SW480 (cell line): ENCODE data around the gene MON1A.

ENCODE experiments used
- DNase-seq: peaks from one replicate; pipeline ENCODE4 v3.0.0-alpha.2; 2016; ENCODE audit warnings: low spot score

The MON1A gene

GRCh38 chr3:49889296-49889695 is 40.3 kb downstream of the MON1A start:
- no peak for DNase-seq

GRCh38 chr3:49886922-49887265 is 42.7 kb downstream of the MON1A start:
- no peak for DNase-seq

GRCh38 chr3:49883998-49884397 is 45.6 kb downstream of the MON1A start:
- no peak for DNase-seq

GRCh38 chr3:49882166-49882565 is 47.4 kb downstream of the MON1A start:
- no peak for DNase-seq

GRCh38 chr3:49880581-49881315 is 48.9 kb downstream of the MON1A start:
- no peak for DNase-seq

GRCh38 chr3:49879721-49880120 is 49.9 kb downstream of the MON1A start:
- DNase-seq: no peak

- no peak for DNase-seq
Observed at GRCh38 chr3:49878686-49879085, 50.9 kb downstream of the MON1A start.

- no peak for DNase-seq
Observed at GRCh38 chr3:49877716-49878115, 51.9 kb downstream of the MON1A start.

- no peak for DNase-seq
Observed at GRCh38 chr3:49876567-49876966, 53.0 kb downstream of the MON1A start.

- no peak for DNase-seq
Observed at GRCh38 chr3:49873623-49874022, 56.0 kb downstream of the MON1A start.

GRCh38 chr3:49872801-49873281 is 56.8 kb downstream of the MON1A start:
- no peak for DNase-seq

- DNase-seq: no peak
Observed at GRCh38 chr3:49871531-49872153, 58.0 kb downstream of the MON1A start.

GRCh38 chr3:49869525-49870126 is 60.0 kb downstream of the MON1A start, which contains the start of gene CAMKV:
Gene CAMKV, minus strand, starts transcription at chr3:49869906. Its CDS starts 7,518 bp downstream, at chr3:49862388.
- DNase-seq: no peak

- DNase-seq: no peak
Observed at GRCh38 chr3:49868862-49869466, 60.6 kb downstream of the MON1A start.

- DNase-seq: no peak
Observed at GRCh38 chr3:49867871-49868321, 61.7 kb downstream of the MON1A start.

- no peak for DNase-seq
Observed at GRCh38 chr3:49867400-49867799, 62.2 kb downstream of the MON1A start.

GRCh38 chr3:49865198-49865784 is 64.3 kb downstream of the MON1A start:
- DNase-seq: no peak

GRCh38 chr3:49864505-49864904 is 65.1 kb downstream of the MON1A start:
- DNase-seq: no peak

- DNase-seq: no peak
Observed at GRCh38 chr3:49859576-49860305, 69.9 kb downstream of the MON1A start.
